DOHH2 (cell line): ENCODE results near the gene TIGIT.

Experiments used
- EZH2phosphoT487 ChIP-seq: fragments of 200-600 bp; sonication (generic); IDR thresholded peaks from 2 replicates; pipeline ENCODE4 v1.6.1; 2017; ENCODE audit warnings: borderline replicate concordance, mild to moderate bottlenecking, antibody characterized with exemption, low read length, moderate library complexity, mixed read lengths
- TF ChIP-seq, protein P1 (sequence below): fragments of 200-600 bp; sonication (generic); IDR thresholded peaks from one replicate; pipeline ENCODE4 v1.5.1; 2014; ENCODE audit warnings: antibody characterized with exemption, mild to moderate bottlenecking, low read depth, low read length; ENCODE audit not compliant: poor library complexity, severe bottlenecking

DNA sequence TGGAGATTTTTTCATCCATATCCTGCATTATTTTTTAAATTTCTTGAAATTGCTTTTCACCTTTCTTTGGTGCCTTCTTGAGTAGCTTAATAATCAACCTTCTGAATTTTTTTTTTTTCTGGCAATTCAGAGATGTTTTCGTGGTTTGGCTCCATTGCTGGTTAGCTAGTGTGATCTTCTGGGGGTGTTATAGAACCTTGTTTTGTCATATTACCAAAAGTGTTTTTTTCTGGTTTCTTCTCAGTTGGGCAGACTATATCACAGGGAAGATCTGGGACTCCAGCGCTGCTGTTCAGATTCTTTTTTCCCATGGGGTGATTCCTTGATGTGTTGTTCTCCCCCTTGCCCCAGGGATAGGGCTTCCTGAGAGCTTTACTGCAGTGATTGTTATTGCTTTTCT lies 23.8 kb upstream of the TIGIT start:
- TF ChIP-seq, protein P1, sequence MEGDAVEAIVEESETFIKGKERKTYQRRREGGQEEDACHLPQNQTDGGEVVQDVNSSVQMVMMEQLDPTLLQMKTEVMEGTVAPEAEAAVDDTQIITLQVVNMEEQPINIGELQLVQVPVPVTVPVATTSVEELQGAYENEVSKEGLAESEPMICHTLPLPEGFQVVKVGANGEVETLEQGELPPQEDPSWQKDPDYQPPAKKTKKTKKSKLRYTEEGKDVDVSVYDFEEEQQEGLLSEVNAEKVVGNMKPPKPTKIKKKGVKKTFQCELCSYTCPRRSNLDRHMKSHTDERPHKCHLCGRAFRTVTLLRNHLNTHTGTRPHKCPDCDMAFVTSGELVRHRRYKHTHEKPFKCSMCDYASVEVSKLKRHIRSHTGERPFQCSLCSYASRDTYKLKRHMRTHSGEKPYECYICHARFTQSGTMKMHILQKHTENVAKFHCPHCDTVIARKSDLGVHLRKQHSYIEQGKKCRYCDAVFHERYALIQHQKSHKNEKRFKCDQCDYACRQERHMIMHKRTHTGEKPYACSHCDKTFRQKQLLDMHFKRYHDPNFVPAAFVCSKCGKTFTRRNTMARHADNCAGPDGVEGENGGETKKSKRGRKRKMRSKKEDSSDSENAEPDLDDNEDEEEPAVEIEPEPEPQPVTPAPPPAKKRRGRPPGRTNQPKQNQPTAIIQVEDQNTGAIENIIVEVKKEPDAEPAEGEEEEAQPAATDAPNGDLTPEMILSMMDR, result no peak
- no peak for TF ChIP-seq EZH2phosphoT487
